CD14-positive monocyte (primary cell): Measurements from ENCODE around the gene BTBD9. TPM values are rescaled to one million over a fixed set of nuclear protein-coding genes. Genes with fewer than 3 reads are reported as not detected.

Source experiments
- DNase-seq, 3 donors: peaks; one replicate each; pipeline ENCODE4 v3.0.0-alpha.2; 2011 to 2022
- H2AFZ ChIP-seq: 2 replicates; pipeline ENCODE4 v1.6.0; 2012; ENCODE audit warnings: mild to moderate bottlenecking, low read depth, low read length, inconsistent platforms; ENCODE audit not compliant: insufficient read depth, poor library complexity, severe bottlenecking
- H3K27ac ChIP-seq, 2 donors: 1 replicate in 1 of 2; 2 replicates in 1 of 2; pipeline ENCODE4 v1.5.1; 2012 to 2013; ENCODE audit warnings: low read length in 2 of 2, control low read depth in 1 of 2, inconsistent platforms in 1 of 2, low read depth in 1 of 2, mild to moderate bottlenecking in 1 of 2
- H3K27me3 ChIP-seq, 2 donors: one replicate each; pipeline versions ENCODE4 v1.6.0 to v1.6.1; 2011 to 2013; ENCODE audit warnings: low read length in 2 of 2; ENCODE audit not compliant: control insufficient read depth in 2 of 2, insufficient read depth in 2 of 2
- H3K36me3 ChIP-seq, 2 donors: replicated peaks in 1 of 2; 1 replicate in 1 of 2; 2 replicates in 1 of 2; pipeline versions ENCODE4 v1.5.1 to v1.6.1; 2012 to 2013; ENCODE audit warnings: low read length in 2 of 2, control low read depth in 1 of 2, inconsistent platforms in 1 of 2, mild to moderate bottlenecking in 1 of 2; ENCODE audit not compliant: insufficient read depth in 2 of 2, control insufficient read depth in 1 of 2
- H3K4me1 ChIP-seq, 2 donors: 1 replicate in 1 of 2; 2 replicates in 1 of 2; pipeline versions ENCODE4 v1.5.1 to v1.6.1; 2012 to 2013; ENCODE audit warnings: low read length in 2 of 2, control low read depth in 1 of 2, inconsistent platforms in 1 of 2, mild to moderate bottlenecking in 1 of 2, moderate library complexity in 1 of 2; ENCODE audit not compliant: insufficient read depth in 2 of 2, control insufficient read depth in 1 of 2
- H3K4me2 ChIP-seq: replicated peaks from 2 replicates; pipeline ENCODE3; 2012; ENCODE audit warnings: low read length, moderate library complexity, mild to moderate bottlenecking; ENCODE audit not compliant: poor library complexity, severe bottlenecking; ENCODE audit errors: extremely low read depth
- H3K4me3 ChIP-seq, 3 experiments: fragments of 200-600 bp in 1 of 3; sonication (generic) in 1 of 3; replicated peaks in 1 of 3; 1 replicate in 2 of 3; 2 replicates in 1 of 3; pipeline ENCODE4 v1.5.1; 2011 to 2013; ENCODE audit warnings: low read length in 3 of 3, mild to moderate bottlenecking in 3 of 3, control low read depth in 2 of 3, low read depth in 2 of 3, inconsistent platforms in 1 of 3, moderate library complexity in 1 of 3
- H3K79me2 ChIP-seq: 2 replicates; pipeline ENCODE4 v1.6.0; 2012; ENCODE audit warnings: mild to moderate bottlenecking, control low read depth, inconsistent platforms, low read length, moderate library complexity; ENCODE audit not compliant: insufficient read depth
- H3K9ac ChIP-seq: 2 replicates; pipeline ENCODE4 v1.6.0; 2017; ENCODE audit warnings: low read length, mild to moderate bottlenecking; ENCODE audit not compliant: insufficient read depth, poor library complexity, severe bottlenecking
- H3K9me3 ChIP-seq, 2 donors: replicated peaks in 1 of 2; 1 replicate in 1 of 2; 2 replicates in 1 of 2; pipeline versions ENCODE4 v1.5.1 to v1.6.1; 2012 to 2013; ENCODE audit warnings: low read length in 2 of 2, control low read depth in 1 of 2; ENCODE audit not compliant: control insufficient read depth in 1 of 2, insufficient read depth in 1 of 2
- H4K20me1 ChIP-seq: 2 replicates; pipeline ENCODE4 v1.6.0; 2012; ENCODE audit warnings: mild to moderate bottlenecking, low read length, control low read depth, moderate library complexity; ENCODE audit not compliant: insufficient read depth
- H3K27ac Mint-ChIP-seq, 7 donors: one replicate each; pipeline ENCODE4 v1.8.0; 2020; ENCODE audit warnings: mild to moderate bottlenecking in 7 of 7, mixed read lengths in 7 of 7, moderate library complexity in 6 of 7, inconsistent platforms in 2 of 7
- H3K27me3 Mint-ChIP-seq, 3 donors: one replicate each; pipeline ENCODE4 v1.8.0; 2021 to 2022; ENCODE audit warnings: low read depth in 3 of 3, mild to moderate bottlenecking in 3 of 3, mixed read lengths in 3 of 3, moderate library complexity in 3 of 3, inconsistent platforms in 1 of 3
- H3K36me3 Mint-ChIP-seq, 2 donors: one replicate each; pipeline ENCODE4 v1.8.0; 2020; ENCODE audit warnings: mixed read lengths in 2 of 2, inconsistent platforms in 1 of 2, mild to moderate bottlenecking in 1 of 2
- H3K4me1 Mint-ChIP-seq: one replicate; pipeline ENCODE4 v1.8.0; 2020; ENCODE audit warnings: mild to moderate bottlenecking, mixed read lengths
- H3K4me3 Mint-ChIP-seq, 2 donors: one replicate each; pipeline ENCODE4 v1.8.0; 2020; ENCODE audit warnings: mild to moderate bottlenecking in 2 of 2, mixed read lengths in 2 of 2, moderate library complexity in 1 of 2
- H3K9me3 Mint-ChIP-seq, 7 donors: one replicate each; pipeline ENCODE4 v1.8.0; 2020 to 2022; ENCODE audit warnings: mixed read lengths in 7 of 7, mild to moderate bottlenecking in 6 of 7, moderate library complexity in 6 of 7, inconsistent platforms in 2 of 7
- WGBS: methylation state at CpG from one replicate; pipeline ENCODE4 v1.1.5; 2013; ENCODE audit warnings: missing lambda C conversion rate; ENCODE audit not compliant: insufficient coverage; 5-methylcytosine and 5-hydroxymethylcytosine counted together
- intact Hi-C, 2 donors: fragments of 100-400 bp; cut with micrococcal nuclease; formaldehyde crosslinking; loops; one replicate each; pipeline versions ENCODE4 v1.15.0 to v1.15.1; 2023
- polyA plus RNA-seq, 3 donors: library from polyadenylated mRNA; depleted of rRNA in 1 of 3; unstranded in 2 of 3; stranded (reverse) in 1 of 3; fragments of 300-500 nt in 2 of 3; fragments of >200 nt in 1 of 3; fragmentation: Illumina TruSeq in 2 of 3; gene quantifications; 1 replicate in 2 of 3; 2 replicates in 1 of 3; pipeline ENCODE4 v1.2.3, GENCODE V29; 2012 to 2021
- TF ChIP-seq, protein P1 (sequence below): fragments of 200-600 bp; IDR thresholded peaks from one replicate; pipeline ENCODE4 v1.8.0; 2022; ENCODE audit warnings: antibody characterized with exemption, mild to moderate bottlenecking

Gene BTBD9
- polyA plus RNA-seq, 3 donors = 5.2 to 7.5 (median 6.2) TPM

DNA sequence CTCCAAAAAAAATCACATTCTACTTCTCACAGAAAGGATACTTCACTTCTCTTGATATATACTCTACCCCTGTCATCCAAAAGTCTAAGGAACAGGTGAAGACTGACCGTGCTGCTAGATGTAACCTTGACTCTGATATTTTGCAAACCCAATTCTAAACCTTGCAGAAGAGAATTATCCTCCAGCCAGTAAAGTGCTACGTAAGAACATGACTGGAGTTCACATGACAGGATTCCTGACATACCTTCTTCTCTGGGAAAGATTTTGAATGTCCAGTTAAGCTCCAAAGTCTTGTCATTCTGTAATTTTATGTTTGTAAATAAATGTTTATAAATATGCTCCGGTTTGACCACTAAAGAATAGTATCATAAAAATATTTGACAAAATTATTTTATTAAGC, 35.8 kb downstream of the BTBD9 start:
- Mint-ChIP-seq H3K27me3 (no peaks in the 10 kb centered on the region), H3K27ac (no peak overlapping the region), H3K4me3 (no peak overlapping the region), H3K36me3 (peaks cover 7% of the 10 kb centered on the region in 2 donors), H3K4me1 (no peaks in the 10 kb centered on the region), H3K9me3 (no peaks in the 10 kb centered on the region)
- TF ChIP-seq, protein P1, sequence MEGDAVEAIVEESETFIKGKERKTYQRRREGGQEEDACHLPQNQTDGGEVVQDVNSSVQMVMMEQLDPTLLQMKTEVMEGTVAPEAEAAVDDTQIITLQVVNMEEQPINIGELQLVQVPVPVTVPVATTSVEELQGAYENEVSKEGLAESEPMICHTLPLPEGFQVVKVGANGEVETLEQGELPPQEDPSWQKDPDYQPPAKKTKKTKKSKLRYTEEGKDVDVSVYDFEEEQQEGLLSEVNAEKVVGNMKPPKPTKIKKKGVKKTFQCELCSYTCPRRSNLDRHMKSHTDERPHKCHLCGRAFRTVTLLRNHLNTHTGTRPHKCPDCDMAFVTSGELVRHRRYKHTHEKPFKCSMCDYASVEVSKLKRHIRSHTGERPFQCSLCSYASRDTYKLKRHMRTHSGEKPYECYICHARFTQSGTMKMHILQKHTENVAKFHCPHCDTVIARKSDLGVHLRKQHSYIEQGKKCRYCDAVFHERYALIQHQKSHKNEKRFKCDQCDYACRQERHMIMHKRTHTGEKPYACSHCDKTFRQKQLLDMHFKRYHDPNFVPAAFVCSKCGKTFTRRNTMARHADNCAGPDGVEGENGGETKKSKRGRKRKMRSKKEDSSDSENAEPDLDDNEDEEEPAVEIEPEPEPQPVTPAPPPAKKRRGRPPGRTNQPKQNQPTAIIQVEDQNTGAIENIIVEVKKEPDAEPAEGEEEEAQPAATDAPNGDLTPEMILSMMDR = no peak
- Histone ChIP-seq H4K20me1 (peaks cover 10% of the 10 kb centered on the region), H3K36me3 (no peaks in the 10 kb centered on the region), H3K27ac (no peak overlapping the region), H3K27me3 (no peaks in the 10 kb centered on the region), H3K9ac (no peak overlapping the region), H3K4me3 (no peak overlapping the region), H3K79me2 (no peaks in the 10 kb centered on the region), H3K4me1 (no peaks in the 10 kb centered on the region), H3K4me2 (no peak overlapping the region), H2AFZ (no peak overlapping the region), H3K9me3 (no peaks in the 10 kb centered on the region)
- no CpG with 5 or more reads among the region's 3 CpGs for WGBS
- intact Hi-C loops = no loop called here
- DNase-seq = no peak

DNA sequence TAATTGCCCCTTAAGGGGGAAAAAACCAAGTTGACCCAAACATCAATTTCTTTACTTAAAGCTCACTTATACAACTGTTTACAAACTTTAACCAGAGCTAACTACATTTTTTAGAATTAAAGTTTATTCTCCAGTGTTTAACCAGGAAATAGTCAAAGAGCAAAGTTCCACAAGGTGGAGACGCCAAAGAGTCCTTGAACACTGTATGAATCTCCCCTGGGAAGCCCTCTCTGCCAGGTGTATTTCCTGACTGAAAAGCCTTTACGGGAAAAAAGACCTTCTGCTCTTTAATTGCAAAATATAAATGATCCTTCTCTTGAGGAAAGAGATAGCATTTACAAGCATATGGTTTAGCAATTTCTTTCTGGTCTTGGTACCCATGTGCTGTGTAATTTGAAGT, 36.2 kb downstream of the BTBD9 start:
- WGBS = 100% methylated on average over 1 of the region's 2 CpGs

More for the DNA sequence above, 36.2 kb downstream of the BTBD9 start:
- no peak overlapping the region for H3K27ac ChIP-seq
- intact Hi-C loops = no loop called here
- H3K4me1 ChIP-seq = no peaks in the 10 kb centered on the region
- H4K20me1 ChIP-seq = peaks cover 10% of the 10 kb centered on the region
- no peak overlapping the region for H3K4me2 ChIP-seq
- no peak for DNase-seq
- H3K9me3 ChIP-seq = no peaks in the 10 kb centered on the region
- H3K36me3 Mint-ChIP-seq = peaks cover 7% of the 10 kb centered on the region in 2 donors
- TF ChIP-seq, protein P1 = no peak
- H3K4me3 Mint-ChIP-seq = no peak overlapping the region
- no peaks in the 10 kb centered on the region for H3K27me3 Mint-ChIP-seq
- no peak overlapping the region for H3K4me3 ChIP-seq
- H3K27me3 ChIP-seq = no peaks in the 10 kb centered on the region
- H3K9ac ChIP-seq = no peak overlapping the region
- no peaks in the 10 kb centered on the region for H3K79me2 ChIP-seq
- no peak overlapping the region for H2AFZ ChIP-seq
- H3K27ac Mint-ChIP-seq = no peak overlapping the region
- H3K4me1 Mint-ChIP-seq = no peaks in the 10 kb centered on the region
- H3K9me3 Mint-ChIP-seq = peaks cover 0 to 2% (median 0%) of the 10 kb centered on the region in 7 donors
- H3K36me3 ChIP-seq = no peaks in the 10 kb centered on the region
